Measurements from ENCODE around the gene MEG3. TPM values are rescaled to one million over a fixed set of nuclear protein-coding genes. Genes with fewer than 3 reads are reported as not detected.

The MEG3 gene
- total RNA-seq, 4 donors from 2014 or later, result 8.2 to 18.2 (median 10.0) TPM

- peak in 1 of 2 donors; percentile 48 for DNase-seq (ENCODE audit: low spot score in 2 of 2)
- no peak for TF ChIP-seq POLR2A (IDR thresholded peaks at IDR 0.05)
- TF ChIP-seq CTCF (IDR thresholded peaks at IDR 0.05), result no peak
- intact Hi-C loops (cut with DNase I; ENCODE audit: low total_unique reads), result no loop called here
- no peak overlapping the region for H3K4me3 ChIP-seq (ENCODE audit: low read depth, poor library complexity, severe bottlenecking)
- 79 to 84% methylated on average over 12 to 13 of the region's 13 CpGs for WGBS, 2 donors
These were observed 43.2 kb upstream of the MEG3 start for GRCh38 chr14:100782516-100783320.

GRCh38 chr14:100783630-100784370 lies 42.1 kb upstream of the MEG3 start:
- no peak overlapping the region for H3K4me3 ChIP-seq (ENCODE audit: low read depth, poor library complexity, severe bottlenecking)
- DNase-seq (ENCODE audit: low spot score in 2 of 2), result no peak
- WGBS, 2 donors, result 82% methylated on average over 27 of the region's 27 CpGs
- intact Hi-C loops (cut with DNase I; ENCODE audit: low total_unique reads), result no loop called here
- TF ChIP-seq CTCF (IDR thresholded peaks at IDR 0.05) (no peak), POLR2A (IDR thresholded peaks at IDR 0.05) (no peak)

- H3K4me3 ChIP-seq (ENCODE audit: low read depth, poor library complexity, severe bottlenecking), result no peak overlapping the region
- intact Hi-C loops (cut with DNase I; ENCODE audit: low total_unique reads), result no loop called here
- TF ChIP-seq POLR2A (IDR thresholded peaks at IDR 0.05) (no peak), CTCF (IDR thresholded peaks at IDR 0.05) (no peak)
- WGBS, 2 donors, result 84 to 92% methylated on average over 11 of the region's 11 CpGs
- DNase-seq (ENCODE audit: low spot score in 2 of 2), result no peak
These were observed 41.2 kb upstream of the MEG3 start for GRCh38 chr14:100784523-100785337.

GRCh38 chr14:100785338-100785615 lies 40.6 kb upstream of the MEG3 start:
- TF ChIP-seq CTCF (IDR thresholded peaks at IDR 0.05) (no peak), POLR2A (IDR thresholded peaks at IDR 0.05) (no peak)
- 94 to 96% methylated on average over 4 of the region's 4 CpGs for WGBS, 2 donors
- intact Hi-C loops (cut with DNase I; ENCODE audit: low total_unique reads), result no loop called here
- H3K4me3 ChIP-seq (ENCODE audit: low read depth, poor library complexity, severe bottlenecking), result no peak overlapping the region
- DNase-seq (ENCODE audit: low spot score in 2 of 2), result no peak

GRCh38 chr14:100785626-100786025 lies 40.3 kb upstream of the MEG3 start:
- TF ChIP-seq POLR2A (IDR thresholded peaks at IDR 0.05) (no peak), CTCF (IDR thresholded peaks at IDR 0.05) (no peak)
- no peak overlapping the region for H3K4me3 ChIP-seq (ENCODE audit: low read depth, poor library complexity, severe bottlenecking)
- 87 to 91% methylated on average over 7 of the region's 7 CpGs for WGBS, 2 donors
- intact Hi-C loops (cut with DNase I; ENCODE audit: low total_unique reads), result no loop called here
- no peak for DNase-seq (ENCODE audit: low spot score in 2 of 2)

Data from lower leg skin (tissue), 4 donors.